GM12875 (cell line): ENCODE data around the gene MEGF6.

Source experiments
- H3K4me3 ChIP-seq: one replicate; pipeline ENCODE4 v1.5.1; 2011; ENCODE audit warnings: low read depth, low read length, control low read depth
- TF ChIP-seq, protein P1 (sequence below): IDR thresholded peaks from 2 replicates; pipeline ENCODE4 v1.5.1; 2011; ENCODE audit warnings: low read depth, mild to moderate bottlenecking, control low read depth, inconsistent platforms, low read length, moderate library complexity, borderline replicate concordance; ENCODE audit not compliant: insufficient read depth

MEGF6 gene

DNA sequence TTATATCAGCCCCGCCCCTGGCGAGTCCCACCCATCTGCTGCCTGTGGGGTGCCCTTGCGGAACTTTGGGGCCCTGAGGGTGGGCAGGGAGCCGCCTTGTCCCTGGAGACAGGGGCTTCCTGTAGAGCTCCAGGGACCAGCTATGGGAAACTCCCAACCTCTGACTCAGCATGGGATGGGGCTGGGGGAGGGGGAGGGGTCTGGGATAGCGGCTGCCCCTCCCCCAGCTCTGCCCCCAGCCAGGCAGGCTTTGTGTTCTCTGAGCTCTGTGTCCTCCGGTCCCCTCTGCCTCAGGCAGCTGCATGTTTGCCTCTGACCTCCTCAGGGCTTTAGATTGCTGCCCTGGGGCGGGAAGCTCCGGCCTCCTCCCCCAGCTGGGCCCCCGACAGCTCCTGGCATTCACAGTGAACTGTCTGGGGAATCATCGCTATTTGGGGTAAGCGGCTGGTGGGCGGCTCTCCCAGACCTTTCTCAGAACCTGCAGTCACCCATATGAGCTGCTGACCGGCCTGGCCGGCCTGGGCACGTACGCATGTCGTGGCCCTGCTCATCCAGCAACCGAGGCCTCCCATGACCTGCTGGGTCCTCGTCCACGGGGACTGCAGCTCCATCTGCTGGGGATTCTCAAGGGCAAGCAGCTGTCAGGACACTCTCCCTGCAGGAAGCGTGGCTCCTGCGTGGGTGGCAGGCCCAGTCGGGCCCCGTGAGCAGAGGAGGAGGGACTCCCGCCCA lies 139.8 kb downstream of the MEGF6 start:
- no peak overlapping the region for H3K4me3 ChIP-seq
- TF ChIP-seq, protein P1, sequence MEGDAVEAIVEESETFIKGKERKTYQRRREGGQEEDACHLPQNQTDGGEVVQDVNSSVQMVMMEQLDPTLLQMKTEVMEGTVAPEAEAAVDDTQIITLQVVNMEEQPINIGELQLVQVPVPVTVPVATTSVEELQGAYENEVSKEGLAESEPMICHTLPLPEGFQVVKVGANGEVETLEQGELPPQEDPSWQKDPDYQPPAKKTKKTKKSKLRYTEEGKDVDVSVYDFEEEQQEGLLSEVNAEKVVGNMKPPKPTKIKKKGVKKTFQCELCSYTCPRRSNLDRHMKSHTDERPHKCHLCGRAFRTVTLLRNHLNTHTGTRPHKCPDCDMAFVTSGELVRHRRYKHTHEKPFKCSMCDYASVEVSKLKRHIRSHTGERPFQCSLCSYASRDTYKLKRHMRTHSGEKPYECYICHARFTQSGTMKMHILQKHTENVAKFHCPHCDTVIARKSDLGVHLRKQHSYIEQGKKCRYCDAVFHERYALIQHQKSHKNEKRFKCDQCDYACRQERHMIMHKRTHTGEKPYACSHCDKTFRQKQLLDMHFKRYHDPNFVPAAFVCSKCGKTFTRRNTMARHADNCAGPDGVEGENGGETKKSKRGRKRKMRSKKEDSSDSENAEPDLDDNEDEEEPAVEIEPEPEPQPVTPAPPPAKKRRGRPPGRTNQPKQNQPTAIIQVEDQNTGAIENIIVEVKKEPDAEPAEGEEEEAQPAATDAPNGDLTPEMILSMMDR, result no peak

DNA sequence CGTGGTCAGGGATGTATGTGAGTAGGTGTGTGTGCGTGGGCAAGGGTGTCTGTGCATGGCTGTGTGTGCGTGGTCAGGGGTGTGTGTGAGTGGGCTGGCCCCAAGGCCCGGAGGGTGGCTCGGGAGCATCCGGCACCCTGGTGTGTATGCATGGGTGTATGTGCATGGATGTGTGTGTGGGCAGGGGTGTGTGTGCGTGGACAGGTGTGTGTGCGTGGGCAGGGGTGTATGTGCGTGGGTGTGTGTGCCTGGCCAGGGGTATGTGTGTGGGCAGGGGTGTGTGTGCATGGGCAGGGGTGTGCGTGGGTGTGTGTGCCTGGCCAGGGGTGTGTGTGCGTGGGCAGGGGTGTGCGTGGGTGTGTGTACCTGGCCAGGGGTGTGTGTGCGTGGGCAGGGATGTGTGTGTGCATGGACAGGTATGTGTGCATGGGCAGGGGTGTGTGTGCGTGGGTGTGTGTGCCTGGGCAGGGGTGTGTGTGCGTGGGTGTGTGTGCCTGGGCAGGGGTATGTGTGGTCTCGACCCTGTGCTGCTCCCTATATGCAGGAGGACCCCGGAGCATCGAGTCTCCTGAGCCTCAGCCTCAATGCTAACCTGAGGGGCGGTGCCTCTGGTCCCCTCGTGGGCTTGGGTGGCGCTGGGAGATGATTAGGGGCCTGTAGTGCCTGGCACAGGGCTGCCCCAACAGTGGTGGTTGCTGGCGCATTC lies 140.5 kb downstream of the MEGF6 start:
- TF ChIP-seq, protein P1, result no peak
- no peak overlapping the region for H3K4me3 ChIP-seq

DNA sequence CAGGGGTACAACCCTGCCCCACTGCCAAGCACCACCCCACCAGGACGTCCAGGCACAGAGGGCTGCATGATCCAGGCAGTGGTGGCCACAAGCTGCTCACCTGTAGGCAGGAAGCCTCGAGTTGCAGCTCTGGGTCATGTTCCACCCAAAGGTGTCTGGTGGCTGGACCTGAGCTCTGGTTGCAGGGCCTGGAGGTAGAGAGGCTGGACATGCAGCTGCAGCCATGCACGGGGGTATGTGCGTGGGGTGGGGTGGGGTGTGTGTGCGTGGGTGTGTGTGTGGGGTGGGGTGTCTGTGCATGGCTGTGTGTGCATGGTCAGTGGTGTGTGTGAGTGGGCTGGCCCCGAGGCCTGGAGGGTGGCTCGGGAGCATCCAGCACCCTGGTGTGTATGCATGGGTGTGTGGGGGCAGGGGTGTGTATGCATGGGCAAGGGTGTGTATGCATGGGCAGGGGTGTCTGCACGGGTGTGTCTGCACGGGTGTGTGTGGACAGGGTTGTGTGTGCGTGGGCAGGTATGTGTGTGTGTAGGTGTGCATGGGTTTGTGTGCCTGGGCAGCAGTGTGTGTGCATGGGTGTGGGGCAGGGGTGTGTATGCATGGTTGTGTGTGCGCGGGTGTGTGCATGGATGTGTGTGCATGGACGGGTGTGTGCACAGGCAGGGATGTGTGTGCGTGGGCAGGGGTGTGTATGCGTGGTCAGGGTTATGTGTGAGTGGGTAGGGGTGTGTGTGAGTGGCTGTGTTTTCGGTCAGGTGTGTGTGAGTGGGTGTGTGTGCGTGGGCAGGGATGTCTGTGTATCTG lies 141.3 kb downstream of the MEGF6 start:
- H3K4me3 ChIP-seq, result no peak overlapping the region
- TF ChIP-seq, protein P1, result no peak

DNA sequence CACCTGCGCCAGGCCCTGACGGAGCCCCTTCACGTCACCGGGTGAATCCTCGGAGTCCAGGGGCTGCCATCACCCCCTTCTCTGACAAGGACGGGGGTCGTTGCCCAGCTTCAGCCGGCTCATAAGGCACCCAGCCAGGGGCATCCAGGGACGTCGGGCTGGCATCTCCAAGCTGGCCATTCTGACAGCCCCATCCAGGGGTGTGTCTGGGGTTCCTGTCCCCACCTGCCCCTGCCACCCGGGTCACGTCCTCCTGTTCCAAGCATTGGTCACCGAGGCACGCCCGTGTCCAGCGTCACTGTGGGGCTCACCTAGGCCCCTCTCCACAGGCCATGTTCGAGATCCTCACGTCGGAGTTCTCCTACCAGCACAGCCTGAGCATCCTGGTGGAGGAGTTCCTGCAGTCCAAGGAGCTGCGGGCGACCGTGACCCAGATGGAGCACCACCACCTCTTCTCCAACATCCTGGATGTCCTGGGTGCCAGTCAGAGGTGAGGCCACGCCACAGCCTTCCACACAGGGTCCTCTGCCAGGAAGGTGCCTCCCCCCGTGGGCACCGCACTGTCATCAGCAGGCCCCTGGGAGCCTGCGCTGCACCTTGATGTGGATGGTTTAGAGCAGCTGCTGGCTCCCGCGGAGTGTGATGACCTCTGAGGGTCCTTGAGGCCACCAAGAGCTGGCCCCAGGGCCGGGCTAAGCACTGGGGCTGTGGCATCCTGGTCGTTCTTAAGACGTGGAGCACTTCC lies 142.0 kb downstream of the MEGF6 start:
- TF ChIP-seq, protein P1, result no peak
- H3K4me3 ChIP-seq, result no peak overlapping the region

DNA sequence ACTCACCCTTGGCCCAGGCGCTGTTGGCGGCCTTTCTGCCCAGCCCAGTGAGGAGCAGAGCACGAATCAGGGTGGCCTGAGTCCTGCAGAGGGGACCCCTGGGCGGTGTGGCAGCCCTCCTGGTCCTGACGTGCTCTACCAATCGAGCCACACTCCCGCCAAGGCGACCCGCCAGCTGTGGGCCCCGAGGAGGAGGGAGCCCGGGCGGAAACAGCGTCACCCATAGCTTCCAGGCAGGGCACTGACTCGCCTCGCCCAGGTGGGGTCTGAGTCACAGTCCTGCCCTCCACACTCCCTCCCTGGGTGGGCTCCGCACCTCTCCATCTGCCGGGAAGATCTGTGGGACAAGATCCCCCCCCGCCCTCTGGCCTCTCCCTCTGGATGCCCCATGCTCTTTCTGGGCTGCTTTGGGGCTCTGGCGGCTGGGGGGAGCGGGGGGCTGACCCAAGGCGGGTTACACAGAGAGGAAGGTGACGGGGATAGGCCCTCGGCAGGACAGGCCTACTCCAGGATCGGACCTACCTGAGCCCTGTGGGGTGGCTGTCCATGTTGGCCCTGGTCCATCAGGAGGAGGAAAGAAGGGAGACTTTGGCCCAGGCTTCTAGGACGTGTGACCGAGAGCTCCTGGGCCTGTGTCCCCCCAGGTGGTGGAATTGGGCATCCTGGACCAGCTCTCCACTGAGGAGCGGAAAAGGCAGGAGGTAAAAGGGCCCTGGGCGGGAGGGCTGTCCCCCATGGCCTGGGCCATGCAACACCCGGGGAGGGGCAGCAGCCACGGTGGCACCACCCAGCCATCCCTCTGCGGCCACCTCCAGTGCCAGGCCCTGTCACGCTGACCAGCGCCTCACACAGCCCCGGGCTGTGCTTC lies 142.8 kb downstream of the MEGF6 start:
- TF ChIP-seq, protein P1, result no peak
- no peak overlapping the region for H3K4me3 ChIP-seq
